SU-DHL-6 (cell line): ENCODE data around the gene ABRACL.

Experiments used
- H2AFZ ChIP-seq: fragments of 200-600 bp; sonication (generic); 2 replicates; pipeline ENCODE4 v1.6.1; 2014; ENCODE audit warnings: low read depth, mild to moderate bottlenecking, moderate library complexity, mixed read lengths, antibody characterized with exemption, low read length; ENCODE audit not compliant: severe bottlenecking
- H3F3A ChIP-seq: fragments of 200-600 bp; shearing (Covaris generic); 2 replicates; pipeline ENCODE4 v1.6.0; 2016; ENCODE audit warnings: antibody characterized with exemption, mild to moderate bottlenecking; ENCODE audit not compliant: insufficient read depth
- H3K27ac ChIP-seq: fragments of 200-600 bp; sonication (generic); 2 replicates; pipeline ENCODE4 v1.5.1; 2016; ENCODE audit warnings: low read depth, mild to moderate bottlenecking, low read length, moderate library complexity, mixed read lengths
- H3K27me3 ChIP-seq: fragments of 200-600 bp; sonication (generic), shearing (Covaris generic); 2 replicates; pipeline ENCODE4 v1.6.0; 2014; ENCODE audit warnings: mild to moderate bottlenecking, low read length
- H3K36me3 ChIP-seq: fragments of 200-600 bp; sonication (generic); 2 replicates; pipeline ENCODE4 v1.6.1; 2014; ENCODE audit warnings: mild to moderate bottlenecking, low read length, mixed read lengths
- H3K4me2 ChIP-seq: fragments of 300-600, 200-600 bp; shearing (Covaris generic), sonication (generic); 2 replicates; pipeline ENCODE4 v1.6.0; 2014; ENCODE audit warnings: low read length, low read depth, mild to moderate bottlenecking; ENCODE audit not compliant: poor library complexity, severe bottlenecking
- H3K4me3 ChIP-seq: fragments of 200-600 bp; sonication (generic); 2 replicates; pipeline ENCODE4 v1.5.1; 2014; ENCODE audit warnings: antibody characterized with exemption, low read length, mild to moderate bottlenecking, mixed read lengths; ENCODE audit not compliant: insufficient read depth, poor library complexity, severe bottlenecking
- H3K79me2 ChIP-seq: fragments of 200-600 bp; sonication (generic); 2 replicates; pipeline ENCODE4 v1.6.1; 2014; ENCODE audit warnings: mild to moderate bottlenecking, low read length, moderate library complexity; ENCODE audit not compliant: insufficient read depth
- H3K9ac ChIP-seq: fragments of 200-600 bp; sonication (generic); 2 replicates; pipeline ENCODE4 v1.7.0; 2014; ENCODE audit warnings: mild to moderate bottlenecking, low read length
- H3K9me2 ChIP-seq: fragments of 200-600 bp; sonication (generic); replicated peaks from 2 replicates; pipeline ENCODE4 v1.6.1; 2014; ENCODE audit warnings: low read length; ENCODE audit not compliant: insufficient read depth
- H3K9me3 ChIP-seq: fragments of 200-600 bp; sonication (generic); 2 replicates; pipeline ENCODE4 v1.6.1; 2014; ENCODE audit warnings: low read length, mixed read lengths; ENCODE audit not compliant: insufficient read depth
- H4K20me1 ChIP-seq: fragments of 200-600 bp; sonication (generic); 2 replicates; pipeline ENCODE4 v1.6.1; 2014; ENCODE audit warnings: low read depth, mild to moderate bottlenecking, antibody characterized with exemption, low read length, moderate library complexity, mixed read lengths
- EZH2phosphoT487 ChIP-seq: fragments of 200-600 bp; sonication (generic), shearing (Covaris generic); conservative IDR thresholded peaks from 2 replicates; pipeline ENCODE4 v1.6.1; 2018; ENCODE audit warnings: mild to moderate bottlenecking, antibody characterized with exemption, low read length, moderate library complexity, mixed read lengths
- TF ChIP-seq, protein P1 (sequence below): fragments of 200-600 bp; sonication (generic); IDR thresholded peaks from one replicate; pipeline ENCODE4 v1.5.1; 2017; ENCODE audit warnings: antibody characterized with exemption, mild to moderate bottlenecking, low read length, moderate library complexity; ENCODE audit not compliant: insufficient read depth, poor library complexity, severe bottlenecking

The ABRACL gene

DNA sequence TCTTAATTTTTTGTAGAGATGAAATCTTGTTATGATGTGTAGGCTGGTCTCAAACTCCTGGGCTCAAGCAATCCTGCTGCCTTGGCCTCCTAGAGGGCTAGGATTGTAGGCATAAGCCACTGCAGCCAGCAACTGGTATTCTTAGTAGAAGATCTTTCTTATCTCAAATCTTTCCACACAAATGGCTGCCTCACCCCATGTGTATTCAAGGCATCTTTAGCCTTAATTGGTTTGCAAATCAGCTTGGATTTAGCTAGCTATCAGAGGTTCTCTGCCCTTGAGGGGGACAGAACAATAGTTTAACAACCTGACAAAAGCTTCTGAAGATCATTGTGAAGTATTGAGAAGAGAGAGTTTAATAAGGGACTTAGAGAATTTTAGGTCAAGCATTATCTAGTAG is 17.9 kb upstream of the ABRACL start:
- no peaks in the 10 kb centered on the region for H3K9me2 ChIP-seq
- no peaks in the 10 kb centered on the region for H4K20me1 ChIP-seq
- no peaks in the 10 kb centered on the region for H3K9me3 ChIP-seq
- no peak overlapping the region for H3K4me3 ChIP-seq
- no peak overlapping the region for H2AFZ ChIP-seq
- H3K36me3 ChIP-seq: no peaks in the 10 kb centered on the region
- TF ChIP-seq, protein P1, sequence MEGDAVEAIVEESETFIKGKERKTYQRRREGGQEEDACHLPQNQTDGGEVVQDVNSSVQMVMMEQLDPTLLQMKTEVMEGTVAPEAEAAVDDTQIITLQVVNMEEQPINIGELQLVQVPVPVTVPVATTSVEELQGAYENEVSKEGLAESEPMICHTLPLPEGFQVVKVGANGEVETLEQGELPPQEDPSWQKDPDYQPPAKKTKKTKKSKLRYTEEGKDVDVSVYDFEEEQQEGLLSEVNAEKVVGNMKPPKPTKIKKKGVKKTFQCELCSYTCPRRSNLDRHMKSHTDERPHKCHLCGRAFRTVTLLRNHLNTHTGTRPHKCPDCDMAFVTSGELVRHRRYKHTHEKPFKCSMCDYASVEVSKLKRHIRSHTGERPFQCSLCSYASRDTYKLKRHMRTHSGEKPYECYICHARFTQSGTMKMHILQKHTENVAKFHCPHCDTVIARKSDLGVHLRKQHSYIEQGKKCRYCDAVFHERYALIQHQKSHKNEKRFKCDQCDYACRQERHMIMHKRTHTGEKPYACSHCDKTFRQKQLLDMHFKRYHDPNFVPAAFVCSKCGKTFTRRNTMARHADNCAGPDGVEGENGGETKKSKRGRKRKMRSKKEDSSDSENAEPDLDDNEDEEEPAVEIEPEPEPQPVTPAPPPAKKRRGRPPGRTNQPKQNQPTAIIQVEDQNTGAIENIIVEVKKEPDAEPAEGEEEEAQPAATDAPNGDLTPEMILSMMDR: no peak
- no peak for TF ChIP-seq EZH2phosphoT487
- H3F3A ChIP-seq: no peaks in the 10 kb centered on the region
- no peak overlapping the region for H3K9ac ChIP-seq
- no peaks in the 10 kb centered on the region for H3K27me3 ChIP-seq
- no peak overlapping the region for H3K4me2 ChIP-seq
- no peak overlapping the region for H3K27ac ChIP-seq
- H3K79me2 ChIP-seq: no peaks in the 10 kb centered on the region

DNA sequence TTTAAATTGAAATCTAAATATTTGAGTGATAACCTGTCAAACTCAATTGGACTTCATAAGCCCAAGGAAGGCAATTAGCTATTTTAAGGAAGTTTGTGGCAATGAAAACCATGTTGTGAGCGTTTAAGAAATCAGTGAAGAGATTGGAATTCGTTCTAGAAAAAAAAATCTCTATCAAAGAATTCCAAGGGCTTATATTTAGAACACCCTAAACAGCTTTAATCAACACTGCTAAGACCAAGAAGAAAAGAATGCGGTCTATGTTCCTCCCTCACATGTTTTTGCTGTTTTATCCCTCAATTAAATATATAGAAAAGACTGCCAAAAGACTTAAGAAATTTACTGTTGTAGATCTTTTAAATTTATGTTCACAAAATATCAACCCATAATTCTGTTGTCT is 16.6 kb upstream of the ABRACL start:
- Histone ChIP-seq H2AFZ (no peak overlapping the region), H4K20me1 (no peaks in the 10 kb centered on the region), H3K36me3 (no peaks in the 10 kb centered on the region), H3K79me2 (no peaks in the 10 kb centered on the region), H3K9me2 (no peaks in the 10 kb centered on the region), H3K27ac (no peak overlapping the region), H3K4me3 (no peak overlapping the region), H3K27me3 (no peaks in the 10 kb centered on the region), H3K4me2 (no peak overlapping the region), H3K9me3 (no peaks in the 10 kb centered on the region), H3F3A (no peaks in the 10 kb centered on the region), H3K9ac (no peak overlapping the region)
- TF ChIP-seq EZH2phosphoT487: no peak
- TF ChIP-seq, protein P1: no peak

DNA sequence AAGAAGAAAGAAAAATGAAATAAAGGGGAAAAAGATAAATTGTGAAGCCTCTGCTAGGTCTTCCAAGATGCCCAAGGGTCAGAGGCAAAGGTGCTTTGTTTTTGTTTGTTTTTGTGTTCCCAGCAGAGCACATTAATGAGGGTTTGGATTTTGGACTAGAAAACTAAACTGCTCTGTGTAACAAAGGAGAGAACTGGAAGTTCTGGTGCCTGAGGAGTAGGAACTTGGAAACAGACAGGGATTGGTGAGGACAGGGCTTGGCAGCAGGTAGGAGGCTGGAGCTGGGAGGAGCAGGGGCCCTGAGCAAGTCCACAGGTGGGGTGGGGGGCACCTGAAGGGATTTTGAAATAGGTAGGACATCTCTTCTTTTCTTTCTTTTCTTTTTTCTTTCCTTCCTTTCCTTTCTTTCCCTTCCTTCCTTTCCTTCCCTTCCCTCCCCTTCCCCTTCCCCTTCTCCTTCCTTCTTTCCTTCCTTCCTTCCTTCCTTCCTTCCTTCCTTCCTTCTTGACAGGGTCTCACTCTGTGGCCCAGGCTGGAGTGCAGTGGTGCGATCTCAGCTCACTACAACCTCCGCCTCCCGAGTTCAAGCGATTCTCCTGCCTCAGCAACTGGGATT is 15.3 kb upstream of the ABRACL start:
- Histone ChIP-seq H3K9me3 (no peaks in the 10 kb centered on the region), H3K4me3 (no peak overlapping the region), H3K27ac (no peak overlapping the region), H3K36me3 (no peaks in the 10 kb centered on the region), H3K9ac (no peak overlapping the region), H3K79me2 (no peaks in the 10 kb centered on the region), H3K9me2 (no peaks in the 10 kb centered on the region), H3K4me2 (no peak overlapping the region), H4K20me1 (no peaks in the 10 kb centered on the region), H3K27me3 (no peaks in the 10 kb centered on the region), H3F3A (no peaks in the 10 kb centered on the region), H2AFZ (no peak overlapping the region)
- no peak for TF ChIP-seq EZH2phosphoT487

DNA sequence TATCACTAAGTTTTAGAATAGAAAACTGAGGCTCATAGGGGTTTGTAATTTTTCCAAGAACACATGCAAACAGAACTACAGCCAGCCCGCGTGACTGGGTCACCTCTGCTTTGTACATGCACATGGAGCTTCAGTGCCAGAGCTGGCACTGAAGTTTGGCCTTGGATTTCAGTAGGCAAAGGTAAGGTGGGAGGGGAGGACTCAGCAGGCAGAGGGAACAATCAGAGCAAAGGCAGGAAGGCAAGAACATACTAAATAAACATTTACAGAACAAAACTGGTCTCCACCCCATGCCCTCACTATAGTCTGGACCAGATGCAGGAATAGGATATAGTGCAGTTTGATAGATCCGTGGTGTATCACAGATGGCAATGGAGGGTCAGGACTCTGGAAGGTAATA is 13.6 kb upstream of the ABRACL start:
- Histone ChIP-seq H3K79me2 (no peaks in the 10 kb centered on the region), H3K36me3 (no peaks in the 10 kb centered on the region), H3K4me3 (no peak overlapping the region), H3K9me3 (no peaks in the 10 kb centered on the region), H2AFZ (no peak overlapping the region), H3F3A (no peaks in the 10 kb centered on the region), H3K27me3 (no peaks in the 10 kb centered on the region), H3K9ac (no peak overlapping the region), H3K27ac (no peak overlapping the region), H3K9me2 (no peaks in the 10 kb centered on the region), H4K20me1 (no peaks in the 10 kb centered on the region), H3K4me2 (no peak overlapping the region)
- no peak for TF ChIP-seq EZH2phosphoT487
- TF ChIP-seq, protein P1: no peak
